Neural progenitor cell (in vitro differentiated cells): ENCODE measurements around the gene STEAP2. TPM values are rescaled to one million over a fixed set of nuclear protein-coding genes. Genes with fewer than 3 reads are reported as not detected.

Experiments used
- DNase-seq: peaks from one replicate; pipeline ENCODE4 v3.0.0-alpha.2; 2016; ENCODE audit warnings: low spot score
- H2AFZ ChIP-seq: fragments of 200-600 bp; sonication (generic); replicated peaks from 2 replicates; pipeline ENCODE4 v1.6.1; 2016; ENCODE audit warnings: antibody characterized with exemption
- H3F3A ChIP-seq: fragments of 200-600 bp; sonication (generic); 2 replicates; pipeline ENCODE4 v1.6.1; 2016; ENCODE audit warnings: antibody characterized with exemption, low read depth
- H3K27ac ChIP-seq: fragments of 200-600 bp; sonication (generic); 2 replicates; pipeline ENCODE4 v1.5.1; 2016; ENCODE audit warnings: mild to moderate bottlenecking
- H3K27me3 ChIP-seq: fragments of 200-600 bp; sonication (generic); 2 replicates; pipeline ENCODE4 v1.6.1; 2016; ENCODE audit warnings: mild to moderate bottlenecking, moderate library complexity
- H3K36me3 ChIP-seq: fragments of 200-600 bp; sonication (generic); 2 replicates; pipeline ENCODE4 v1.5.1; 2016
- H3K4me1 ChIP-seq: fragments of 200-600 bp; sonication (generic); 2 replicates; pipeline ENCODE4 v1.6.1; 2016; ENCODE audit warnings: mixed run types
- H3K4me2 ChIP-seq: fragments of 200-600 bp; sonication (generic); 2 replicates; pipeline ENCODE4 v1.6.1; 2016
- H3K4me3 ChIP-seq: fragments of 200-600 bp; sonication (generic); 2 replicates; pipeline ENCODE4 v1.5.1; 2016
- H3K79me2 ChIP-seq: fragments of 200-600 bp; sonication (generic); 2 replicates; pipeline ENCODE4 v1.6.1; 2016; ENCODE audit warnings: low read depth
- H3K9ac ChIP-seq: fragments of 200-600 bp; sonication (generic); 2 replicates; pipeline ENCODE4 v1.6.1; 2016
- H3K9me3 ChIP-seq: fragments of 200-600 bp; sonication (generic); 2 replicates; pipeline ENCODE4 v1.5.1; 2016; ENCODE audit warnings: low read depth
- H4K20me1 ChIP-seq: fragments of 200-600 bp; sonication (generic); 2 replicates; pipeline ENCODE4 v1.6.1; 2016; ENCODE audit warnings: low read depth
- H3K27ac Mint-ChIP-seq: 3 replicates; pipeline ENCODE4 v1.8.0; 2021; ENCODE audit warnings: mixed read lengths
- H3K27me3 Mint-ChIP-seq: 2 replicates; pipeline ENCODE4 v1.8.0; 2022; ENCODE audit warnings: low read depth, mild to moderate bottlenecking, inconsistent platforms, moderate library complexity, mixed read lengths; ENCODE audit not compliant: insufficient read depth
- H3K36me3 Mint-ChIP-seq: 3 replicates; pipeline ENCODE4 v1.8.0; 2021; ENCODE audit warnings: mixed read lengths
- H3K4me1 Mint-ChIP-seq: 3 replicates; pipeline ENCODE4 v1.8.0; 2021; ENCODE audit warnings: mixed read lengths
- H3K4me3 Mint-ChIP-seq: 3 replicates; pipeline ENCODE4 v1.8.0; 2021; ENCODE audit warnings: mild to moderate bottlenecking, moderate library complexity, mixed read lengths
- H3K9me3 Mint-ChIP-seq: 3 replicates; pipeline ENCODE4 v1.8.0; 2020; ENCODE audit warnings: mixed read lengths
- EZH2 ChIP-seq: fragments of 200-600 bp; sonication (generic); IDR thresholded peaks from 2 replicates; pipeline ENCODE4 v1.6.1; 2017; ENCODE audit warnings: antibody characterized with exemption, mild to moderate bottlenecking, moderate library complexity
- EZH2phosphoT487 ChIP-seq: fragments of 200-600 bp; sonication (generic); IDR thresholded peaks from 2 replicates; pipeline ENCODE4 v1.6.1; 2017; ENCODE audit warnings: antibody characterized with exemption
- total RNA-seq: library from RNA; depleted of rRNA; stranded (reverse); fragments of >200 nt; gene quantifications from 2 replicates; pipeline ENCODE4 v1.2.3, GENCODE V29; 2015; ENCODE audit warnings: low replicate concordance
- TF ChIP-seq, protein P1 (sequence below): fragments of 200-600 bp; sonication (generic); IDR thresholded peaks from 2 replicates; pipeline ENCODE4 v1.5.1; 2017; ENCODE audit warnings: antibody characterized with exemption, mild to moderate bottlenecking

STEAP2 gene
- total RNA-seq, 1 donor from 2014 or later: 3.6 TPM

DNA sequence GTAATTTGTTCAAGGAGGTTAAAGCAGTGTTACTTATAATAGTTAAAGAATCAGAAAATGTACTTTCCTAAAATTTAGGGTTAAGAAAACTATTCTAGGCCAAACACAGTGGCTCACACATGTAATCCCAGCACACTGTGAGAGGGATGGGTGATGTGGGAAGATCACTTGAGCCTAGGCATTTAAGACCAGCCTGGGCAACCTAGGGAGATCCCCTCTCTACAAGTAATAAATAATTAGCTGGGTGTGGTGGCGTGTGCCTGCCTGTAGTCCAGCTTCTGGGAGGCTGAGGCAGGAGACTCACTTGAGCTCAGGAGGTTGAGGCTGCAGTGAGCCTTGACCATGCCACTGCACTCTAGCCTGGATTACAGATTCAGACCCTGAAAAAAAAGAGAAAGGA, 3.6 kb upstream of the STEAP2 start:
- TF ChIP-seq EZH2 (no peak), EZH2phosphoT487 (no peak)
- TF ChIP-seq, protein P1, sequence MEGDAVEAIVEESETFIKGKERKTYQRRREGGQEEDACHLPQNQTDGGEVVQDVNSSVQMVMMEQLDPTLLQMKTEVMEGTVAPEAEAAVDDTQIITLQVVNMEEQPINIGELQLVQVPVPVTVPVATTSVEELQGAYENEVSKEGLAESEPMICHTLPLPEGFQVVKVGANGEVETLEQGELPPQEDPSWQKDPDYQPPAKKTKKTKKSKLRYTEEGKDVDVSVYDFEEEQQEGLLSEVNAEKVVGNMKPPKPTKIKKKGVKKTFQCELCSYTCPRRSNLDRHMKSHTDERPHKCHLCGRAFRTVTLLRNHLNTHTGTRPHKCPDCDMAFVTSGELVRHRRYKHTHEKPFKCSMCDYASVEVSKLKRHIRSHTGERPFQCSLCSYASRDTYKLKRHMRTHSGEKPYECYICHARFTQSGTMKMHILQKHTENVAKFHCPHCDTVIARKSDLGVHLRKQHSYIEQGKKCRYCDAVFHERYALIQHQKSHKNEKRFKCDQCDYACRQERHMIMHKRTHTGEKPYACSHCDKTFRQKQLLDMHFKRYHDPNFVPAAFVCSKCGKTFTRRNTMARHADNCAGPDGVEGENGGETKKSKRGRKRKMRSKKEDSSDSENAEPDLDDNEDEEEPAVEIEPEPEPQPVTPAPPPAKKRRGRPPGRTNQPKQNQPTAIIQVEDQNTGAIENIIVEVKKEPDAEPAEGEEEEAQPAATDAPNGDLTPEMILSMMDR: no peak

GRCh38 chr7:90209776-90210175, 1.8 kb upstream of the STEAP2 start:
- H3K4me2 ChIP-seq: no peak overlapping the region
- peaks cover 9% of the 10 kb centered on the region for H3K79me2 ChIP-seq

More for the DNA sequence above, 3.6 kb upstream of the STEAP2 start:
- no peak overlapping the region for H3K27ac Mint-ChIP-seq
- Histone ChIP-seq H3K4me1 (peaks cover 13% of the 10 kb centered on the region), H4K20me1 (no peaks in the 10 kb centered on the region), H3K4me2 (no peak overlapping the region), H3K36me3 (no peaks in the 10 kb centered on the region), H3K4me3 (no peak overlapping the region), H3K27ac (no peak overlapping the region), H3K9me3 (no peaks in the 10 kb centered on the region), H3K79me2 (no peaks in the 10 kb centered on the region), H3K27me3 (peaks cover 20% of the 10 kb centered on the region), H3K9ac (no peak overlapping the region), H2AFZ (no peak overlapping the region), H3F3A (peaks cover 4% of the 10 kb centered on the region)
- no peak for DNase-seq
- H3K4me1 Mint-ChIP-seq: peaks cover 12% of the 10 kb centered on the region
- peaks cover 3% of the 10 kb centered on the region for H3K9me3 Mint-ChIP-seq
- peaks cover 3% of the 10 kb centered on the region for H3K27me3 Mint-ChIP-seq
- no peaks in the 10 kb centered on the region for H3K36me3 Mint-ChIP-seq
- no peak overlapping the region for H3K4me3 Mint-ChIP-seq

GRCh38 chr7:90210475-90210874, 1.1 kb upstream of the STEAP2 start:
- Histone ChIP-seq H3K79me2 (peaks cover 9% of the 10 kb centered on the region), H3K9ac (no peak overlapping the region), H3K4me2 (peak overlapping the region; percentile 81), H3K27ac (no peak overlapping the region), H3K27me3 (peaks cover 20% of the 10 kb centered on the region), H3K36me3 (no peaks in the 10 kb centered on the region), H3K4me1 (peaks cover 20% of the 10 kb centered on the region), H4K20me1 (no peaks in the 10 kb centered on the region), H3K4me3 (peak overlapping the region; percentile 79), H3F3A (peaks cover 4% of the 10 kb centered on the region), H3K9me3 (no peaks in the 10 kb centered on the region), H2AFZ (no peak overlapping the region)
- H3K27me3 Mint-ChIP-seq: peaks cover 3% of the 10 kb centered on the region
- H3K27ac Mint-ChIP-seq: peak overlapping the region; percentile 67
- no peaks in the 10 kb centered on the region for H3K9me3 Mint-ChIP-seq
- H3K4me1 Mint-ChIP-seq: peaks cover 12% of the 10 kb centered on the region
- peak overlapping the region; percentile 86 for H3K4me3 Mint-ChIP-seq
- no peaks in the 10 kb centered on the region for H3K36me3 Mint-ChIP-seq
- DNase-seq: no peak
- TF ChIP-seq, protein P1: no peak
- TF ChIP-seq EZH2phosphoT487 (no peak), EZH2 (no peak)

More at GRCh38 chr7:90209776-90210175, 1.8 kb upstream of the STEAP2 start:
- no peak for DNase-seq
- no peak for TF ChIP-seq EZH2phosphoT487
- TF ChIP-seq, protein P1: no peak
- no peak for TF ChIP-seq EZH2
- Histone ChIP-seq H2AFZ (no peak overlapping the region), H3K4me3 (no peak overlapping the region), H3K27ac (no peak overlapping the region), H3K27me3 (peaks cover 20% of the 10 kb centered on the region), H3K9me3 (no peaks in the 10 kb centered on the region), H3F3A (peaks cover 4% of the 10 kb centered on the region), H3K36me3 (no peaks in the 10 kb centered on the region), H3K4me1 (peaks cover 20% of the 10 kb centered on the region), H4K20me1 (no peaks in the 10 kb centered on the region), H3K9ac (no peak overlapping the region)
- Mint-ChIP-seq H3K9me3 (no peaks in the 10 kb centered on the region), H3K4me3 (no peak overlapping the region), H3K27me3 (peaks cover 3% of the 10 kb centered on the region), H3K4me1 (peaks cover 12% of the 10 kb centered on the region), H3K36me3 (no peaks in the 10 kb centered on the region), H3K27ac (no peak overlapping the region)
